ENCODE results near the gene PAXIP1.

Gene PAXIP1

GRCh38 chr7:154915600-154915999, 87.3 kb downstream of the PAXIP1 start:
- no peak for TF ChIP-seq ZNF24 (tag by site-specific recombination; IDR thresholded peaks at IDR 0.05)
- TF ChIP-seq ZBTB26 (tag by site-specific recombination; optimal IDR thresholded peaks at IDR 0.05) = no peak
- ChIA-PET POLR2A (no interaction called here), CTCF (interaction anchor here (0.5 to 4.1 kb wide), 6 partner anchors 12 to 814 kb away, joined by 3 to 20 read pairs (median 4); no protein-coding TSS in a partner anchor)
- Histone ChIP-seq H3K4me3 (ENCODE audit: low read depth, low read length) (no peak overlapping the region), H3K9me3 (ENCODE audit: control insufficient read depth, insufficient read depth, low read depth, low read length) (no peaks in the 10 kb centered on the region), H3K36me3 (ENCODE audit: control insufficient read depth in 2 of 2, insufficient read depth in 1 of 2, low read length in 2 of 2) (no peaks in the 10 kb centered on the region), H3K4me1 (ENCODE audit: control insufficient read depth, insufficient read depth, low read length) (no peaks in the 10 kb centered on the region), H3K27ac (ENCODE audit: extremely low read depth, low read depth, low read length) (no peak overlapping the region)

- TF ChIP-seq KLF1 (tag by site-specific recombination; IDR thresholded peaks at IDR 0.05) (no peak), PATZ1 (tag by site-specific recombination; IDR thresholded peaks at IDR 0.05) (no peak), REPIN1 (tag by site-specific recombination; IDR thresholded peaks at IDR 0.05; ENCODE audit: low read depth) (no peak), ZNF658 (tag by site-specific recombination; IDR thresholded peaks at IDR 0.05) (no peak), WT1 (tag by site-specific recombination; IDR thresholded peaks at IDR 0.05) (no peak), BCL6B (tag by site-specific recombination; IDR thresholded peaks at IDR 0.05) (no peak), HOXC10 (CRISPR knock-in tag; IDR thresholded peaks at IDR 0.05) (no peak), ZNF561 (tag by site-specific recombination; IDR thresholded peaks at IDR 0.05; ENCODE audit: borderline replicate concordance) (no peak), ZNF211 (tag by site-specific recombination; IDR thresholded peaks at IDR 0.05; ENCODE audit: low read depth) (no peak)
- no peaks in the 10 kb centered on the region for H3K36me3 ChIP-seq (ENCODE audit: control insufficient read depth in 2 of 2, insufficient read depth in 1 of 2, low read length in 2 of 2)
- no peaks in the 10 kb centered on the region for H3K4me1 ChIP-seq (ENCODE audit: control insufficient read depth, insufficient read depth, low read length)
- ChIA-PET CTCF (interaction anchor here (0.5 to 4.1 kb wide), 10 partner anchors 13 to 815 kb away, joined by 3 to 20 read pairs (median 4); no protein-coding TSS in a partner anchor), POLR2A (no interaction called here)
- H3K27ac ChIP-seq (ENCODE audit: extremely low read depth, low read depth, low read length) = no peak overlapping the region
- no peak overlapping the region for H3K4me3 ChIP-seq (ENCODE audit: low read depth, low read length)
- H3K9me3 ChIP-seq (ENCODE audit: control insufficient read depth, insufficient read depth, low read depth, low read length) = no peaks in the 10 kb centered on the region
Observed at GRCh38 chr7:154914996-154915380, 87.9 kb downstream of the PAXIP1 start.

- Histone ChIP-seq H3K4me1 (ENCODE audit: control insufficient read depth, insufficient read depth, low read length) (no peaks in the 10 kb centered on the region), H3K36me3 (ENCODE audit: control insufficient read depth in 2 of 2, insufficient read depth in 1 of 2, low read length in 2 of 2) (no peaks in the 10 kb centered on the region), H3K27ac (ENCODE audit: extremely low read depth, low read depth, low read length) (no peak overlapping the region), H3K9me3 (ENCODE audit: control insufficient read depth, insufficient read depth, low read depth, low read length) (no peaks in the 10 kb centered on the region), H3K4me3 (ENCODE audit: low read depth, low read length) (no peak overlapping the region)
- ChIA-PET POLR2A (no interaction called here), CTCF (interaction anchor here (0.7 to 4.1 kb wide), 14 partner anchors 9 to 442 kb away, joined by 3 to 21 read pairs (median 4); no protein-coding TSS in a partner anchor)
- no peak for TF ChIP-seq ZNF529 (tag by site-specific recombination; IDR thresholded peaks at IDR 0.05; ENCODE audit: insufficient replicate concordance)
Observed at GRCh38 chr7:154914308-154914995, 88.5 kb downstream of the PAXIP1 start.
